GM19397 (cell line): ENCODE data around the gene C11orf91.
"Not testable (repeated sequence)": the region's sequence is repeated elsewhere in the genome, so short reads cannot be mapped to it uniquely, and the experiment has no call there.

Experiments used
- ATAC-seq: cut with Tn5 transposase; IDR thresholded peaks from one replicate; pipeline ENCODE4 v1.9.1; 2021; ENCODE audit warnings: mild to moderate bottlenecking, moderate library complexity; ENCODE audit not compliant: unreplicated experiment

Gene C11orf91

GRCh38 chr11:33722590-33723234 is 22.1 kb upstream of the C11orf91 start:
- ATAC-seq, result peak; percentile 56

DNA sequence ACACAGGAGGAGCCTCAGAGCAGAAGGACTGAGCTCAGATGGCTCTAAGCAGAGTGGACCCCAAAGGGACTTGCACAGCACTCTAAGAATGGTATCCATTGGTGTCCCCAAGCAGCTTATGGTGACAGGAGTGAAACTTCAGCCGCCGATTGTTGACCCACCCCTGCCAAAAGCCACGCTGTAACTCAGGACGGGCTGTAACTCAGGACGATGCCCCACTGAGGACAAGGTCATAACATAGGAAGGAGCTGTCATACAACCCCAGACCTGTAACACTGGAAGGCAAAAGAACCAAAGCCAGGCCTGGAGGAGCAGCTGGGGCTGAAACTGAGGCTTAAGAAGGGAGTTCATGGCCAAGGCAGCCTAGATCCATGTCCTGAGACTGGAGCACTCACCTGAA is 21.4 kb upstream of the C11orf91 start:
- ATAC-seq, result no peak

DNA sequence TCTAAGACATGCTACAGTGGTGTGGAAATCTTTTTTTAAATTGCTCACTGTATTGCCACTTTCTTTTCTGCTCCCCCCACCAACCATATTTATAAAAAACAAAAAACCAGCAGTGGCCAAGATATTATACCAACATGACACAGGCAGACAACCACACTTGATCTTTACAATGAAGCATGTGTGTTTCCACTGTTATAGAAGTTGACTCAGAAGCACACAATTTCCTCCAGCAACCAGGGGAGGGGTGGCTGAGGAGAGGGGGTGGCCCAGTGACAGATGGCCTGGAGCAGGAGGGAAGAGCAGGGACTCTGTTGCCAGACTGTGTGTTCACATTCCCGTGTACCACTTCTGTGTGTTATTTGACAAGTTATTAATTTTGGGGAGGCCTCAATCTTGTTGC is 20.8 kb upstream of the C11orf91 start:
- ATAC-seq, result no peak

DNA sequence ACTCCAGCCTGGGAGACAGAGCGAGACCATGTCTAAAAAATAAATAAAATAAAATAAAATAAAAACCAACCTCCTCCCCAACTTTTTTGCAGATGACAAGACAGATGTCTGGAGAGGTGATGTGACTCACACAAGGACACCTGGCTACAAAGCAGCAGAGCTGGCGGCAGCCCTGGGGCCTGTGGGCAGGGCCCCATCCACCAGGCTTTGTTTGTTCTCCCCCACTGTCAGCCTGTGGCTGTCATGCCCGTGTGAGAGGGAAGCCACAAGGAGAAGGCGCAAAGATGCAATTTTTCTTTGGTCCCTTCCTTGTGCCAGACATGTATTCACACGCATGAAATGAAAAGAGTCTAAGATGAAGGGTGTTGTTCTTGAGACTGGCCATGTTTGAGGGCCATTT is 19.0 kb upstream of the C11orf91 start:
- no peak for ATAC-seq

- no peak for ATAC-seq
Measured at GRCh38 chr11:33718440-33718839, 17.8 kb upstream of the C11orf91 start.

DNA sequence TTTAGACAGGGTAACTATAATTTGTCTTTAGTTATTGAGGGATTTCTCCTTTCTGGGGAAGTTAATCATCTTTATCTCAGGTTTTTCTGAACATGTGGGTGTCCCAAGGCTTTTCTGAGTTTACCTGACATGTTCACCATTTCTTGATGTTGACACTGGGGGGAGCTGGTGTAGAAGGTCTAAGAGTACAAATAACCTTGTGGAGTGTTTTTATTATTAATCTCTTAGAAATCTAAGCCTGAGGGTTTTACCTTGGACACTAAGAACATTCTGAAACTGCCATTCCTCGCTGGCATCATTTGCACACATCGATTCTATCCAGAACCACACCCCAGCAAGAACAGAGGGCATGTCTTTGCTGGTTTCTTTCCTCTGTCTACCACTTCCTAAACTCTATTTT is 15.6 kb upstream of the C11orf91 start:
- ATAC-seq, result no peak

GRCh38 chr11:33713856-33714398 is 13.3 kb upstream of the C11orf91 start:
- no peak for ATAC-seq

DNA sequence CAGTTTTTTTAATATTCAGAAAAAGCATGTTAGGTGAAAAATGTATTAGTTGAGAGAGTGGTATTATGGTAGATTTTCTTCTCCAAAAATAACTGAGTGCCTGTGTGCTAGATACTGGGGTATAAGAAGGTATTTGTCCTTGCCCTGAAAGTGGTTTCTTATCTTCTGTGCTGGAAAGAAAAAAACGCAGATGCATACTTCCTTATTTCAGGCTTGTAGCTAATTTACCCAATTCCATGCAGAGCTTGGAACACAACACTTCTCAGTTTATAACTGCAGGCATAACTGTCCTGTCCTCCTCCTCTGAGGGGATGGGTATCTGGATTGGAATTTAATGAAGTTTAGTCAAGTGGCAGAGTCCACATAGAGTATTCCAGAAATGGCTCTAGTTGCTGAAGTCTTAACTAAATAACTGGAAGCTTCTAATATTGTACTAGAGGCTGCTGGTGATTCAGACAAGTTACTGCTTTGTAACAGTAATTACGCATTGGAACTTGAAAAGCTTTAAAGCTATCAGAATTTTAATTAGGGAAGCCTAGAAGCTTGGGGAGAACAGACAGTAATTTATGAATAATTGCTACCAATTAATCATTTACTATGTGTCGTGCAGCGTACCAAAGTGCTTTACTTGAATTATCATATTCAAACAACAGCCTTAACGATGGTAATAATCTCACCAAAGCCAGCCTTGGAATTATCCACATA is 12.7 kb upstream of the C11orf91 start:
- ATAC-seq, result no peak

- ATAC-seq, result no peak
Measured at GRCh38 chr11:33712436-33712835, 11.8 kb upstream of the C11orf91 start.

DNA sequence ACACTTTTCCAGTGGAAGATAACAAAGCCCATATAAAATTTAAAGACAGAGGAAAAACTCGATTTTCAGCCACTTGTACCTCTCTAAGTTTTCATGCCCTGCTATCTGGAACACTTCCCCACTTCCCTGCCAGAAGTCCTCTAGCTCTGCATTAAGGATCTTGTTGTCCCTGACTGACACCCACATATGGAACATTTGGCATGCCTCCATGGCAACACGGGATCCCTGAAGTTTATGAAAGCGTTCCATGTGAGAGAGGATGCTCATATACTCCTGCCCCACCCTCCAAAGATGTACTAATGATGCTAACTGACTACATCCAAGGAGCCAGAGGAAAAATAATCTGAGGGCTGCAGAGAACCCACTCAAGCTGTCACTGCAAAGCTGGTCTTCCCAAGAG is 8.8 kb upstream of the C11orf91 start:
- ATAC-seq, result no peak

DNA sequence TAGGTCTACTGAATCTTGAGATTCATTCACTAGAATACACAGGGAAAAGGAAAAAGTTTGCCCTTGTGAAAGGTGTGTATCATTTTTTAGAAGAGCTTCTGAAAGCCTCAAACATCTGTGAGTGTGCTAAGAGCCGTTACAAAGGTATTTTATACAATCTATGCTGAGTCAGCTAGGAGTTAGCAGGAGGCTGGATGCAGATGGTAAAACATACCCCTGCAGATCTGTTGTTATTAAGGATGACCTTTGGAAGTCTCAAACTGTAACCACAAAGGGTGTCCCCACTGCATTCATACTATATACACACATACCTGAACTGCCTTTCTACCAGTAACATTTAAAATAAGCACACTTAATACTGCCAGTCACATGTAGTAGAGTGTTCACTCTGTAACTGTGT is 8.4 kb upstream of the C11orf91 start:
- ATAC-seq, result no peak

DNA sequence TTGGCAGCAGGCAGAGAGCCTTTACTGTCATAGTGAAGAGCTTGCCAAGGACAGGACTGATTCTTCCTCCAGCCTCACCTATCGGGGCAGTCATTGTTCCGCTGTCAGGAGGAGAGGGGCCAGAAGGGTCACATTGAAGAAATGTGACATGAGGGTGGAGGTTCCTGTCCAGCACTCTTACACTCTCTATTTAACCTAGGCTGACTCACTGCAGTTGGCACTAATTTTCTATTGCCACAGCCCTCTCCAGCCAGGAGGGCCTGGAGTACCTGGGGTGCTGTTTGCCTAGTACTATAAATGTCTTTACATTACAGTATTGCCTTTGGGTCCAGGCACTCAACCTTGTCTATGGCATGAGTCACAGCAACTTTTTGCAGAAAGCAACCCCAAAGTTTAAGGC is 7.2 kb upstream of the C11orf91 start:
- ATAC-seq, result not testable (repeated sequence)

DNA sequence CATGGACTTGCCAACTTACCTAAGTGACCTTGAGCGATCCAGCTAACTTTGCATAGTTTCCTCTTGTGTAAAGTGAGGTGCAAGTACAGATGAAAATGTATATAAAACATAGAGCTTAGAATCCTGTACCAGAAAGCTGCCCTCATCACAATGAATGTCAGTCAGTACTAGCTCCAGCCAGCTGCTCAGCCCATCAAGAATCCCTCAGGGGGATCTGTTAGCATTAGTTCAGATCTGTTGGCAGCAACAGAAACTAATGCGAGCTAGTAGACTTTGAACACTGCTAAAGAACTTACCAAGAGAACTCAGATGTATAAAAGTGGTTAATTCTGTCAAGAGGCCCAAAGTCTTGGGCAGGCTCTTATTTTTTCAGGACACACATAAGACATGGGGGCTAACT is 6.3 kb upstream of the C11orf91 start:
- ATAC-seq, result no peak

DNA sequence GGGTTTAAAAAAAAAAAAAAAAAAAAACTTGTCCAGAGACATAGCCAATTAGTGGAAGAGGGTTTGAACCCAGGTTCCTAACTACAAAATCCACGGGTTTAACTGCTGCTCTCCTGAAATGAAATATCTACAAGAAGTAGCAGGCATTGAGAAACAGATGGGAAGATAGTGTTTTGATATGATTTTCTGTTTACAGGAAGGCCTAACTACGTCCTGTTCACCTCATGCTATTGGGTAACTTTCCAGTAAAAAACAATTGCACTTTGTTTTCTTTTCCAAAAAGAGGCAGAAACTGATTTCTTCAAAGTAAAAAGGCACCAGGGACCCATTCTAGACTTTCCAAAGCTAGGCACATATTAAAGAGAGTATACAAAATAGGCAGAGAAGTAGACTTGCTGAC is 5.9 kb upstream of the C11orf91 start:
- ATAC-seq, result no peak

DNA sequence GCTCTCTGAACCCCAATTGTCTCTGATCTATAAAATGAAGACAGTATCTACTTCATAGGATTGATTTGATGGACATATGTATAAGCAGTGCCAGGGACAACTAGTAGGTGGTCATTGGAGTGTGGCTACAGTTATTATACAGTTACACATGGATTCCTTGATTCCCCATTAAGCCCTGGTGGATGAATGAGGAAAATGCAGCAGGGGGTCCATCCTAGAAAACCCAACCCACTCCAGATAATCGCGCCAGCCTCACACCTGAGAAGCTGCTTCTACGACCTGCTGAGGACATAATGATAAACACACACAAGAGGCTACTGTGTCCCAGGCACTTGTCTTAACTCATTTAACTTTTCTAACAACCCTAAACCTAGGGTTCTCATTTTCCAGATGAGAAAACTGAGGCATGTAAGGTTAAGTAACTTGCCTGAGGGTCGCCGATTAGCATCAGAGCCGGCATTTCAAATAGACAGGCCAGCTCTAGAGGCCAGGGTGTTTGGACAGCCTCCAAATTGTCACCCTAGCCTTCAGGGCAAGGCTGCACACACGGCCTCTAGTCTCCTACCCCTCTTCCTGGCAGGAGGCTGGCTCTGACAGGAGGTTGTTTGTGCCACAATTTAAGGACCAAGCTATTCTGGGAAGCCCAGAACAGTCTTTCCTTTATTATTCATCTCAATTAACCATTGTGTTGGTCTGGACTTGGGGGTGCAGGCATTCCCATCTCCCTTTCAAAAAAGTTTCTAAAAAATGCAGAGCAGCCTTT is 3.8 kb upstream of the C11orf91 start:
- ATAC-seq, result no peak

GRCh38 chr11:33703788-33704187 is 3.2 kb upstream of the C11orf91 start:
- no peak for ATAC-seq

DNA sequence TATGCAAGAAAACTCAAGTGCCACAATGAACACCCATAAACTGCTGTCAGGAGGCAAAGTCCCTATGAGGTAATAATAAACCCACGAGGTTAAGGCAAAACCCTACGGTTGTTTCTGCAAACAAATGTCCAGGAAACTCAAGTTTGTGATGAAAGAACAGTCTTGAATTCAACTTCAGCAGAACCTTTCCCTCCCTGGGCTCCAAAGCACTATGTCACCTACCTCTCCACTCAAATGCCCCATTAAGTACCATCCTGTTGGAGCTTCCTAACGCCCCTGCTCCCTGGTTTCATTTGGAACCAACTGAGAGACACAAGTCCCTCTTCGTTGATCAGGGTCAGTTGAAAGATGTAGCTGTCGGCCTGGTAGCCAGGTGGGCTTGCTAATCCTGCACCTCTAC is 2.6 kb upstream of the C11orf91 start:
- no peak for ATAC-seq

DNA sequence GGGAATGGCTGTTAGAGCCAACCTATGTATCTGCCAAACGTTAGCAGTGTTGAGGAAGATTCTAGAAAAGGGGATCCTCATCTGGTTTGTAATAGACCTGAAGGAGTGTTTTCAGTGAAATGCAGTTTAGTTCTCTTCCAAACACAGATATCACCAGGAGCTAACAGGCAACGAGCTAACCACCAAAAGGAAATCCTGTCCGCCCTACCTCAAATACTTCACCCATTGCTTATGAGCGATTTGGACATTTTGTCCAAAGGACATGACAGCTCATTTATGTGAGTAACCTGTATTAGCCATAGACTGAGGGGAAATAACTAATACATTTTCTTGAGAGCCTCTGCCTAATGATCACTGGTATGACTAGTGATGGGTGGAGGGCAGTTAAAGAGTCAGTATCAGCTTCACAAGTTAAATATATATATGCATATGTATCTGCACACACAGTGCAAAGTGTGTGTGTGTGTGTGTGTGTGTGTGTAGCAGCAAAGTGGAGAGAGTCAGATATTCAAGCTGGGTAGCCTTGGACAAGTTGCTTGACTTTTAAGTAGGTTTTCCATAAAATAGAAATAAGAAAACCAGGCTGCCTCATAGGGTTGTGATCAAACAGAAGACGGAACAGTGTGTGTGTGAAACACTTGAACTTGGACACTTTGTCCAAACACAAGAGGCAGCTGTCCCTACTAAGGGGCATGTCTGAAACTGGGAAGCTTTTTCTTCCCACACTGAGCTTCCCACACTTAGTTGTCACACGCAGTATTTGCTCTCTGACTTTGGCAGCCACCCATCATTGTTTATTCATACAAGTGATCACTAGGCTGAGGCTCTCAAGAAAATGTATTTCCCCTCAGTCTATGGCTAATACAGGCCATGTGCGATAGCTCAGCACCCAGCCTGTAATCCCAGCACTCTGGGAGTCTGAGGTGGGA is 940 bp upstream of the C11orf91 start:
- ATAC-seq, result no peak

- no peak for ATAC-seq
Measured at GRCh38 chr11:33700063-33700501, 544 bp downstream of the C11orf91 start.

GRCh38 chr11:33699515-33700062 is 1.0 kb downstream of the C11orf91 start:
- ATAC-seq, result no peak
